ENCODE data around the gene TMEM269.

Gene TMEM269

GRCh38 chr1:42822800-42823392 is 38.1 kb downstream of the TMEM269 start:
- peak; percentile 75 for DNase-seq (ENCODE audit: low read depth)
- no peak for TF ChIP-seq CTCF (conservative IDR thresholded peaks at IDR 0.05; ENCODE audit: low read length)
- no peak overlapping the region for H3K4me3 ChIP-seq (ENCODE audit: low read length)

GRCh38 chr1:42824481-42825035 is 39.8 kb downstream of the TMEM269 start:
- no peak overlapping the region for H3K4me3 ChIP-seq (ENCODE audit: low read length)
- no peak for DNase-seq (ENCODE audit: low read depth)
- no peak for TF ChIP-seq CTCF (conservative IDR thresholded peaks at IDR 0.05; ENCODE audit: low read length)

- no peak for DNase-seq (ENCODE audit: low read depth)
- no peak overlapping the region for H3K4me3 ChIP-seq (ENCODE audit: low read length)
- no peak for TF ChIP-seq CTCF (conservative IDR thresholded peaks at IDR 0.05; ENCODE audit: low read length)
Observed at GRCh38 chr1:42825036-42825851, 40.5 kb downstream of the TMEM269 start.

- no peak for DNase-seq (ENCODE audit: low read depth)
- no peak overlapping the region for H3K4me3 ChIP-seq (ENCODE audit: low read length)
- no peak for TF ChIP-seq CTCF (conservative IDR thresholded peaks at IDR 0.05; ENCODE audit: low read length)
Observed at GRCh38 chr1:42830631-42831030, 45.8 kb downstream of the TMEM269 start.

- no peak overlapping the region for H3K4me3 ChIP-seq (ENCODE audit: low read length)
- no peak for DNase-seq (ENCODE audit: low read depth)
- TF ChIP-seq CTCF (conservative IDR thresholded peaks at IDR 0.05; ENCODE audit: low read length) = no peak
Observed at GRCh38 chr1:42831273-42831672, 46.5 kb downstream of the TMEM269 start.

- no peak for TF ChIP-seq CTCF (conservative IDR thresholded peaks at IDR 0.05; ENCODE audit: low read length)
- H3K4me3 ChIP-seq (ENCODE audit: low read length) = no peak overlapping the region
- DNase-seq (ENCODE audit: low read depth) = no peak
Observed at GRCh38 chr1:42832641-42833240, 48.0 kb downstream of the TMEM269 start.
